Kidney epithelial cell (primary cell): ENCODE results near the gene VSTM2B. TPM values are rescaled to one million over a fixed set of nuclear protein-coding genes. Genes with fewer than 3 reads are reported as not detected.
"Not testable (repeated sequence)": the region's sequence is repeated elsewhere in the genome, so short reads cannot be mapped to it uniquely, and the experiment has no call there.

Source experiments
- DNase-seq: peaks from one replicate; pipeline ENCODE4 v3.0.0-alpha.2; 2010; ENCODE audit warnings: low read depth
- H3K27me3 ChIP-seq: 2 replicates; pipeline ENCODE4 v1.6.0; 2011; ENCODE audit warnings: low read length; ENCODE audit not compliant: control insufficient read depth, insufficient read depth
- H3K36me3 ChIP-seq: 2 replicates; pipeline ENCODE4 v1.5.1; 2011; ENCODE audit warnings: low read length; ENCODE audit not compliant: control insufficient read depth, insufficient read depth
- H3K4me3 ChIP-seq: 2 replicates; pipeline ENCODE4 v1.5.1; 2011; ENCODE audit warnings: low read depth, mild to moderate bottlenecking, control low read depth, low read length
- total RNA-seq: library from RNA; depleted of rRNA; stranded (reverse); fragments of >200 nt; gene quantifications from 2 replicates; pipeline ENCODE4 v1.2.3, GENCODE V29; 2015
- TF ChIP-seq, protein P1 (sequence below): IDR thresholded peaks from 2 replicates; pipeline ENCODE4 v1.5.1; 2011; ENCODE audit warnings: mild to moderate bottlenecking, moderate library complexity, low read length, control low read depth, inconsistent platforms; ENCODE audit not compliant: insufficient read depth, poor library complexity, severe bottlenecking

VSTM2B gene
- total RNA-seq, 1 donor from 2014 or later: not detected

DNA sequence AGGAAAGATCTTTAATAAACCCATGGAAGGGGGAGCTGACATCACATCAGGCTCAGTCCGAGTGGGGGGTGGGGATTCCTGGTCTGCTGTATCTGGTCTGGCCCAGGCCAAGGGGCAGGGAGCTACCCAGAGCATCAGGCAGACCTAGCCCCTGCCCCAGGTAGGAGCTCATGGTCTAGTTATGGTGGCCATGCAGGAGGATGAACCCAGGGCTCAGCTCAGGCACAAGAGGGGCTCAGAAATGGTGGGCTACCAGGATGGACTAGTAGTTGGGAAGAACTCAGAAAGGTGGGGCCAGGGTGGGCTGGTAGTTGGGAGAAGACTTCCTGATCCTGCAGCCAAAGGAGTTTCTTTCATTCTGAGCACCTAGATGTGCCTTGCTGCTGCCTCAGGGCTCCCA, 14.3 kb downstream of the VSTM2B start:
- H3K36me3 ChIP-seq: no peaks in the 10 kb centered on the region
- TF ChIP-seq, protein P1, sequence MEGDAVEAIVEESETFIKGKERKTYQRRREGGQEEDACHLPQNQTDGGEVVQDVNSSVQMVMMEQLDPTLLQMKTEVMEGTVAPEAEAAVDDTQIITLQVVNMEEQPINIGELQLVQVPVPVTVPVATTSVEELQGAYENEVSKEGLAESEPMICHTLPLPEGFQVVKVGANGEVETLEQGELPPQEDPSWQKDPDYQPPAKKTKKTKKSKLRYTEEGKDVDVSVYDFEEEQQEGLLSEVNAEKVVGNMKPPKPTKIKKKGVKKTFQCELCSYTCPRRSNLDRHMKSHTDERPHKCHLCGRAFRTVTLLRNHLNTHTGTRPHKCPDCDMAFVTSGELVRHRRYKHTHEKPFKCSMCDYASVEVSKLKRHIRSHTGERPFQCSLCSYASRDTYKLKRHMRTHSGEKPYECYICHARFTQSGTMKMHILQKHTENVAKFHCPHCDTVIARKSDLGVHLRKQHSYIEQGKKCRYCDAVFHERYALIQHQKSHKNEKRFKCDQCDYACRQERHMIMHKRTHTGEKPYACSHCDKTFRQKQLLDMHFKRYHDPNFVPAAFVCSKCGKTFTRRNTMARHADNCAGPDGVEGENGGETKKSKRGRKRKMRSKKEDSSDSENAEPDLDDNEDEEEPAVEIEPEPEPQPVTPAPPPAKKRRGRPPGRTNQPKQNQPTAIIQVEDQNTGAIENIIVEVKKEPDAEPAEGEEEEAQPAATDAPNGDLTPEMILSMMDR: no peak
- DNase-seq: no peak
- H3K27me3 ChIP-seq: no peaks in the 10 kb centered on the region
- H3K4me3 ChIP-seq: no peak overlapping the region

DNA sequence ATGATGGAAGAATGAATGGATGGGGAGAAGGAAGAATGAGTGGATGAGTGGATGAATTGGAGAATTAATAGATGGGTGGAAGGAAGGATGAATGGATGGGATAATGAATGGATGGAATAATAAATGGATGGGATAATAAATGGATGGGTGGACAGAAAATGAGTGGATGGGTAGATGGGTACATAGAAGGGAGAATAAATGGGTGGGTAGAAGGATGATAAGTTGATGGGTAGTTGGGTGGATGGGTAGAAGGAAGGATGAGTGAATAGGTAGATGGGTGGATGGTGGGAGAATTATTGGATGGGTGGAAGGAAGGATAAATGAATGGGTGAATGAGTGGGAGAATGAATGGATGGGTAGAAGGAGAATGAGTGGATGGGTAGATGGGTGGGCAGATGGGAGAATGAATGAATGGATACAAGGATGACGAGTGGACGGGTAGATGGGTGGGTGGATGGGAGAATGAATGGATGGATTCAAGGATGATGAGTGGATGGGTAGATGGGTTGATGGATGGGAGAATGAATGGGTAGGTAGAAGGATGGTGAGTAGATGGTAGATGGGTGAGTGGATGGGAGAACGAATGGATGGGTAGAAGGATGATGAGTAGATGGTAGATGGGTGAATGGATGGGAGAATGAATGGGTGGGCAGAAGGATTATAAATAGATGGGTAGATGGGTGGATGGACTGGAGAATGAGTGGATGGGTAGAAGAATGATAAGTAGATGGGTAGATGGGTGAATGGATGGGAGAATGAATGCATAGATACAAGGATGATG, 15.9 kb downstream of the VSTM2B start:
- no peak overlapping the region for H3K4me3 ChIP-seq
- TF ChIP-seq, protein P1: no peak
- H3K27me3 ChIP-seq: no peaks in the 10 kb centered on the region
- DNase-seq: no peak
- H3K36me3 ChIP-seq: no peaks in the 10 kb centered on the region

DNA sequence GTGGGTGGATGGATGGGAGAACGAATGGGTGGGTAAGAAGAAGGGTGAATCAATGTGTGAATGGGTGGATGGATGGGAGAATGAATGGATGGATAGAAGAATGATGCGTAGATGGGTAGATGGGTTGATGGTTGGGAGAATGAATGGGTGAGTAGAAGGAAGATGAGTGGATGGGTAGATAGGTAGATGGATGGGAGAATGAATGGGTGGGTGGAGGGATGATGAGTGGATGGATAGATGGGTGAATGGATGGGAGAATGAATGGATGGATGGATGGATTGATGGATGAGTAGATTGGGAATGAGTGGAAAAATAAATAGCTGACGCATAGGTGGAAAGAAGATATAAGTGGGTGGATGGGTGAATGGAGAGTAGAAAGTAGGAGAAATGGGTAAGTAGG, 16.5 kb downstream of the VSTM2B start:
- TF ChIP-seq, protein P1: no peak
- Histone ChIP-seq H3K4me3 (no peak overlapping the region), H3K36me3 (no peaks in the 10 kb centered on the region), H3K27me3 (no peaks in the 10 kb centered on the region)
- DNase-seq: no peak

DNA sequence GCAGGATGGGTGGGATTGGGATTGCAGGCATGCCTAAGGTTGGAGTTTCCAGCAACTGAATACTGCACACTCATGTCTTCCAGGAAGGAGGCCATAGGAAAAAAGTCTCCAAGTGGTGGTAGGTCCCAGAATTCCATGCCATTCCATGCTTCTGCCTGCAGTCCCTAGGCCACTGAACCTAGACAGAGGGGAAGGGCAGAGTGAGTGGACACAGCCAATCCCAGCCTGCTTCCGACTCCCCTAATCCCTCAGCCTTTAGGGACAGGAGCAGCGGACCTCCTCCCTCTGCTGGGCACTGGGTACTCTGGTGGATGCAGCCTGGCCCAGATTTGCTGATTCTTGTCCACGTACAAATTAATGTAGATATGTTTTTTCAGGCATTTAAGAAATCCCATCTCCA, 17.0 kb downstream of the VSTM2B start:
- DNase-seq: no peak
- TF ChIP-seq, protein P1: no peak
- H3K36me3 ChIP-seq: no peaks in the 10 kb centered on the region

DNA sequence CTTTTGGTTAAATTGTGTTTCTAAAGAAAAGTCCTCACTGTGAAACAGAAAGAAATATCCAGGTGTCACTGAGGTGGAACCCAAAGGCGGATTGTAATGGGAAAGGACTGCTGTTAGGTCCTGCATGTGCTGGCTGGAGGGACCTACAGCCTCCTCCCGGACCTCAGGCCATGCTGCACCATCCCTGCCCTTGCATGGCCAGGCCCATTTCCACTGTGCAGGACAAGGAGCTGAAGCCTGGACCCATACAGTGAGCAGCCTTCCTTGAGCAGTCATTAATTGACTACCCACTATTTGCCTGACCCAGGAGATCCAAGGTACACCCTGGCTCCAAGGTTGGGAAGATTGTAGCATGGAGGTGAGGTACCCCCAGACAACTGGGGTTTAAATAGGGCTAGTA, 17.6 kb downstream of the VSTM2B start:
- Histone ChIP-seq H3K27me3 (no peaks in the 10 kb centered on the region), H3K4me3 (no peak overlapping the region), H3K36me3 (no peaks in the 10 kb centered on the region)
- DNase-seq: no peak
- TF ChIP-seq, protein P1: no peak

More for the DNA sequence above, 17.0 kb downstream of the VSTM2B start:
- no peak overlapping the region for H3K4me3 ChIP-seq
- H3K27me3 ChIP-seq: no peaks in the 10 kb centered on the region

DNA sequence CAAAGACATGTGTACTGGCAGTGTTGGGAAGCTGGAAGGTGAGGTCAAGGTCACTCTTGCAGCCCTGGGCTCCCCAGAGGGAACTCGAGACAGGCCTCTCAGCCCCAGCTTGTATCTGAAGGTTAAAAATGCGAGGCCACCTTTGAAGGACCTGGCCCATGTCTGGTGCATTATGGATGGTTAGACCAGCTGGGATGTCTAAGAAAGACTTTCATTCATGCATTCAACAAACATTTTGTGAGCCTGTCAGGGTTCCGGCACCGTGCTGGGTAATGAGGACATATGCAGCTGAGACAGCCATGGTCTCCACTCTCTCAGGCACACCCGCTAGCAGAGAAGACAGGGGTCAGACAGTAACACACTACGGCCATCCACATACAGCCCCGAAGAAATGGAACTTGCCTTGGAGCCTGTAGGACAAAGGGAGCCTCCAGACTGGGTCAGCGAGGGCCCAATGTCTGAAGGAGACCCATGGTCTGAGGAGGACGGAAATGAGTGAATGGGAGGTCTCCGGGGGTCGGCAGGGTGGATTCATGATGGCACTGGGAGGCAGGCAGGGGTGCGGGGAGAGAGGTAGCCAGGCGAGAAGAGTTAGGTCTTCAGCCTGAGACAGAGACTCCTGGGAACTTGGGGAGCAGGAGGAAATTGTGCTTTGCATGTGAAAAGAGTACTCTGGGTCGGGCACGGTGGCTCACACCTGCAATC, 19.0 kb downstream of the VSTM2B start:
- no peaks in the 10 kb centered on the region for H3K36me3 ChIP-seq
- no peaks in the 10 kb centered on the region for H3K27me3 ChIP-seq
- DNase-seq: no peak

DNA sequence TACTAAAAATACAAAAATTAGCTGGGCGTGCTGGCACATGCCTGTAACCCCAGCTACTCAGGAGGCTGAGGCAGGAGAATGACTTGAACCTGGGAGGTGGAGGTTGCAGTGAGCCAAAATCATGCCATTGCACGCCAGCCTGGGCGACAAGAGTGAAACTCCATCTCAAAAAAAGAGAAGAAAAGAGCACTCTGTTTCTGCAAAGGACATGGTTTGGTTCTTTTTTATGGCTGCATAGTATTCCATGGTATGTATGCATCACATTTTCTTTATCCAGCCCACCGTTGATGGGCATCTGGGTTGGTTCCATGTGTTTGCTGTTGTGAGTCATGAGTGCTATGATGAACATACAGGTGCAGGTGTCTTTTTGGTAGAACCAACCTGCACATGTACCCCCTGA, 19.7 kb downstream of the VSTM2B start:
- not testable (repeated sequence) for DNase-seq, H3K36me3 ChIP-seq, H3K4me3 ChIP-seq, H3K27me3 ChIP-seq

More for the DNA sequence above, 19.0 kb downstream of the VSTM2B start:
- no peak overlapping the region for H3K4me3 ChIP-seq
- TF ChIP-seq, protein P1: no peak
